Stimulated activated CD8-positive, alpha-beta memory T cell treated with anti-CD3 and anti-CD28 coated beads, Interleukin-2, amount 100 ng/mL, for 48 hours (primary cell): Measurements from ENCODE around the gene ATP5F1B.
"Not testable (repeated sequence)": the region's sequence is repeated elsewhere in the genome, so short reads cannot be mapped to it uniquely, and the experiment has no call there.

Experiments
- DNase-seq, 2 donors: peaks; one replicate each; pipeline ENCODE4 v3.0.0-alpha.2; 2020; ENCODE audit warnings: low read depth in 2 of 2

The ATP5F1B gene

DNA sequence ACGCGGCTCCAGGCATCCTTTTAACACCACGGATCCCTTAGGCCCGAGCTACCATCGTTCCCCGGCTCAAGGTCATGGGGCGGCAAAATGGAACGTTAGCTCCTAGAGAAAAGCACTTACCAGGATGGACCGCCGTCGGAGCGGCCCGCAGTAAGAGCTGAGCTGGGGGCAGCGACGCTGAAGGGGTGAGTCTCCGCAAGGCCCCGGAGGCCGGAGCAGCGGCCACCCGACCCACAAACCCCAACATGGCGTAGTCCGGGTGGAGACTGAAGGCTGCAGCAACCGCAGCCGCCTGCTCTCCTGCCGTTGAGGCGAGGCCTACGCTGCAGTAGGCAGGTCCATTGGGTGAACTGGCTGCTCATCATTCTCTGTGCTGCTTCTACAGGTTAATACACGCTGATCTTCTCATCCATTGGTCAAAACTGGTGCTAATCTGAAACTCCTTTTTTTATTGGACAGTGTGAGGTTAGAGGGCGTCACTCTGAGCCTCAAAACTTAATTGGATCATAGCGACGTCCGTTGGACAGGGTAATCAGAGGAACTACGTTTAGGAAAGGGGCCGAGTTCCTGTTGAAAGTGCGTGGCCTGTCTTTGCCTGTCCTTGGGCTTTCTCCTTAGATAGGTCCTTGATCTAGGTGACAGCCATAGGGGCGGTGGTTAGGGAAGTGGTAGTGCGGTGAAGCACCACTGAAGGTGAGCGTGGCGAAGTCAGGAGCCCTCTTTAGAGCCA is at the start of gene ATP5F1B:
Gene ATP5F1B (minus strand): TSS at position 268 of the 730 bp plus-strand sequence. CDS start 21 bp downstream, at position 247.
- DNase-seq = peak; percentile 77 to 80

DNA sequence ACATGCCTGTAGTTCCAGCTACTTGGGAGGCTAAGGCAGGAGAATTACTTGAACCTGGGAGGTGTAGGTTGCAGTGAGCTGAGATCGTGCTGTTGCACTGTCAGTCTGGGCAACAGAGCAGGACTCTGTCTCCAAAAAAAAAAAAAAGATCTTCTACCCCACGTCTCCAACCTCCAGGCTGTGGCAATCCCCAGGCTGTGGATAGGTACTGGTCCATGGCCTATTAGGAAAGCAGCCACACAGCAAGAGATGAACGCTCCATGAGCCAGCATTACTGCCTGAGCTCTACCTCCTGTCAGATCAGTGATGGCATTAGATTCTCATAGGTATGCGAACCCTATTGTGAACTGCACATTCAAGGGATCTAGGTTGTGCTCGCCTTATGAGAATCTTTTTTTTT is 48.4 kb upstream of the ATP5F1B start:
- DNase-seq = no peak

DNA sequence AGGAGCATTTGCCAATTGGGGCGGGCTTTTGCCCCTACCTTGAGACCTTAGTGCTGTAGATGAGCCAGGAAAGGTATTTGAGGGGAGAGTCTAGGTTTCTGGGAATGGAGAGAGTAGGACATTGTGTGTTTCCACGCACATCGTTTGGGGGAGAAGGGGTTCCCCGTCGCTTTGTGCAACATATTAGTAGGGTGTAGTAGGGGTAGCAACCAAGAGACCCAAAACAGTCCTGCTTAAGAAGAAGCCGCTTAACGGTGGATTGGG is 43.0 kb upstream of the ATP5F1B start:
- no peak for DNase-seq

DNA sequence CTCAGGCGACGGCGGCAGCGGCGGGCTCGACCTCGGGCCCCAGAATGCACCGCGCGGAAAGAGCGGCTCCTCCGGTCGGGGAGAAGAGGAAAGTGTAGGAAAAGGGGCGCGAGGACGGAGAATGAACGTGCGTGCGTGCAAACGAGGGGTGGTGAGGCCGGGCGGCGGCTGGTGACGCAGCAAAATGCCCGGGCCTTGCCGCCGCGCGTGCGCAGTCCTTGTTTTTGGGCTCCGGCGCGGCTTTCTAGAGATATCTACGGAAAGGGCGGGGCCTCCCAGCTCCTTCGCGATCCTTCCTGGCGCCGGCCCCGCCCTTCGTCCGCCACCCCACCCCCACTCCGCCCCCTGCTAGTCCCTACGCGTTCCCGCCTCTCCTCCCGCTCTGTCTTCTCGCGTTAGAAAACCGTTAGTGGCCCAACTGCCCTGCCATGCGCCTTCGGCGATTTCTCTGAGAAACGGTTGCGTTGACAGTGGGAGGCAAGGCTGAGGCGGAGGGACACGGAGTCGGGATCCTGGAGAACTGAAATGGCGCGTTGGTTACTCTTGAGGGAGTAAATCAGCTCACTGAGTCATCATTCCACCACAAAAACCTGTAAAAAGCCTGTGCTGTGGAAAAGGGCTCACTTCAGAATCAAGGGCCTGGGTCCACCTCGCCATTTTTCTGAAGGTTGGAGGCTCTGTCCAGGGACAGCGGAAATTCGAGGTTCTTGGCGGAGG is 42.5 kb upstream of the ATP5F1B start, which contains the start of gene PTGES3:
Gene PTGES3 (minus strand): TSS at position 156 of the 717 bp plus-strand sequence. CDS start 285 bp downstream, outside the sequence.
- peak; percentile 98 for DNase-seq

- peak in 1 of 2 donors; percentile 30 for DNase-seq
Observed at GRCh38 chr12:56687223-56688128, 41.7 kb upstream of the ATP5F1B start.

GRCh38 chr12:56684745-56685359 is 39.1 kb upstream of the ATP5F1B start:
- no peak for DNase-seq

GRCh38 chr12:56682323-56682722 is 36.5 kb upstream of the ATP5F1B start:
- no peak for DNase-seq

DNA sequence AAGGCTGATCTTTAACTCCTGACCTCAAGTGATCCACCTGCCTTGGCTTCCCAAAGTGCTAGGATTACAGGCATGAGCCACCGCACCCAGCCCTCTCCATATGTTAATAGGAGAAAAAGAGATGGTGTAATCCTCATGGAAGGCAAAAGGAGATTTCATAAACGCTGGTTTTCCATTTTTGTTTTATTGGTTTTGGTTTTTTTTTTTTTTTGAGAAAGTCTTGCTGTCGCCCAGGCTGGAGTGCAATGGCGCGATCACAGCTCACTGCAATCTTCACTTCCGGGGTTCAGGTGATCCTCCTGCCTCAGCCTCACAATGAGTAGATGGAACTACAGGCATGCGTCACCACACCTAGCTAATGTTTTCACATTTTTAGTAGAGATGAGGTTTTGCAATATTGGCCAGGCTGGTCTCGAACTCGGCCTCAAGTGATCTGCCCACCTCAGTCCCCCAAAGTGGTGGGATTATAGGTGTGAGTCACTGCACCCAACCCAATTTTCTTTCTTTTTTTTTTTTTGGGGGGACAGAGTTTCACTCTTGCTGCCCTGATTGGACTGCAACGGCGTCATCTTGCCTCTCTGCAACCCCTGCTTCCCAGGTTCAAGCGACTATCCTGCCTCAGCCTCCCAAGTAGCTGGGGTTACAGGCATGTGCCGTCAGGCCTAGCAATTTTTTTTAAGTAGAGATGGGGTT is 34.2 kb upstream of the ATP5F1B start:
- DNase-seq = no peak

DNA sequence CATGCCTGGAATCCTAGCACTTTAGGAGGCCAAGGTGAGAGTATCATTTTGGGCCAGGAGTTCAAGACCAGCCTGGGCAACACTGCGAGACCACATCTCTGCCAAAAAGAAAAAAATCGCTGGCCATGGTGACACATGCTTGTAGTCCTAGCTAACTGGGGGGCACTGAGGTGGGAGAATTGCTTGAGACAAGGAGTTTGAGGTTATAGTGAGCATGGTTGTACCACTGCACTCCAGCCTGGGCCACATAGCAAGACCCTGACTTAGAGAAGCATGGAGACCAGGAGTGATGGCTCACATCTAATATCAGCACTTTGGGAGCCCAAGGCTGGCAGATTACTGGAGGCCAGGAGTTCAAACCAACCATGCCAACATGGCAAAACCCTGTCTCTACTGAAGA is 33.1 kb upstream of the ATP5F1B start:
- no peak for DNase-seq

GRCh38 chr12:56677680-56678079 is 31.9 kb upstream of the ATP5F1B start:
- no peak for DNase-seq

- DNase-seq = no peak
Observed at GRCh38 chr12:56676851-56677580, 31.2 kb upstream of the ATP5F1B start.

DNA sequence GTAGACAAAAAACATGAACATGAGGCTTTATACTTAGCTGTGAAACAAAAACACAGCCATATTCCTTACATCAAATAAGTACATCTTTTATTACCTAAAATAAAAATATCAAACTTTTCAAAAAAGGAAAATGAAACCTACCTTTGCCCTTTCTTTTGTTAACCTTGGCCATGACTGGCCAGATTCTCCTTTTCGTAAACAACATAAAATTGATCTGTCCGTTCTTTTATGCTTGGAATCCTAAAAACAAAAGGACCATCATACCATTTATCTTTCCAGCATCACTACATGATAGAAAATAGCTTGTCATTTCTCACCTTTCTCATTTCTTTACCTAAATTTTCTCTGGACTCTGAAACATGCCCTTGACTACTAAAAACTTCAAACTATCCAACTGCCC is 25.8 kb upstream of the ATP5F1B start:
- DNase-seq = no peak

GRCh38 chr12:56670836-56671235 is 25.1 kb upstream of the ATP5F1B start:
- DNase-seq = no peak

GRCh38 chr12:56668197-56668457 is 22.3 kb upstream of the ATP5F1B start:
- DNase-seq = no peak

- DNase-seq = no peak
Observed at GRCh38 chr12:56661979-56662638, 16.3 kb upstream of the ATP5F1B start.

DNA sequence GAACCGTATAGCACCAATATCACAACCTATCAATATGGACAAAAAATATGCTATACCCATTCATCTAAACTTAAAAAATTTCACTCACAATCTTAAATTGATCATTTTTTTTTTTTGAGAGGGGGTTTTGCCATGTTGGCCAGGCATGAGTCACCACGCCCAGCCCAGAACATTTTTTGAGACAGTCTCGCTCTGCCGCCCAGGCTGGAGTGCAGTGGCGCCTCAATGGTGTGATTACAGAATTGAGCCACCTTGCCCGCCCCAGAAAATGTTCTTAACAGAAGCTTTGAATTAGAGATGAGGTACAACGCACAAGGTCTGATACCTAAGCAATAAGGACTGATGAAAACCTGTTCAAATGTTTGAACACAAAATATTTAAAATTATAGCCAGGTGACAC is 15.8 kb upstream of the ATP5F1B start:
- no peak for DNase-seq

DNA sequence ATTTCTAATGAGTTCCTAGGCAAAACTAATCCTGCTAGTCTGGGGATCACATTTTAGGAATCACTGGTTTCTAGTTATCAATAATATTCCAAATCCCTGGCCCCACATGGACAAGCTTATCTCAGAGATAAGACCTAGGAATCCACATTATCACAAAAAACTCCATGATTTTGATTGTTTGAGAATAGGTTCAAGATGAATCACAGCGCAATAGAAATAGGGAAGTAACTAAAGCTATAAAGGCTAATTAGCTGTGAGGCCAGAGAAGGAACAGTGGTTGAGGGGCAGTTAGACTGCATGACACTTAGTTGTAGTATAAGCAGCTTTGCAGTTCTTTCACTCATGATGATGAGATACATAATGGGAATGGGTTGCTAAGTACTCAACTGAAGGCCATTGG is 13.1 kb upstream of the ATP5F1B start:
- no peak for DNase-seq

DNA sequence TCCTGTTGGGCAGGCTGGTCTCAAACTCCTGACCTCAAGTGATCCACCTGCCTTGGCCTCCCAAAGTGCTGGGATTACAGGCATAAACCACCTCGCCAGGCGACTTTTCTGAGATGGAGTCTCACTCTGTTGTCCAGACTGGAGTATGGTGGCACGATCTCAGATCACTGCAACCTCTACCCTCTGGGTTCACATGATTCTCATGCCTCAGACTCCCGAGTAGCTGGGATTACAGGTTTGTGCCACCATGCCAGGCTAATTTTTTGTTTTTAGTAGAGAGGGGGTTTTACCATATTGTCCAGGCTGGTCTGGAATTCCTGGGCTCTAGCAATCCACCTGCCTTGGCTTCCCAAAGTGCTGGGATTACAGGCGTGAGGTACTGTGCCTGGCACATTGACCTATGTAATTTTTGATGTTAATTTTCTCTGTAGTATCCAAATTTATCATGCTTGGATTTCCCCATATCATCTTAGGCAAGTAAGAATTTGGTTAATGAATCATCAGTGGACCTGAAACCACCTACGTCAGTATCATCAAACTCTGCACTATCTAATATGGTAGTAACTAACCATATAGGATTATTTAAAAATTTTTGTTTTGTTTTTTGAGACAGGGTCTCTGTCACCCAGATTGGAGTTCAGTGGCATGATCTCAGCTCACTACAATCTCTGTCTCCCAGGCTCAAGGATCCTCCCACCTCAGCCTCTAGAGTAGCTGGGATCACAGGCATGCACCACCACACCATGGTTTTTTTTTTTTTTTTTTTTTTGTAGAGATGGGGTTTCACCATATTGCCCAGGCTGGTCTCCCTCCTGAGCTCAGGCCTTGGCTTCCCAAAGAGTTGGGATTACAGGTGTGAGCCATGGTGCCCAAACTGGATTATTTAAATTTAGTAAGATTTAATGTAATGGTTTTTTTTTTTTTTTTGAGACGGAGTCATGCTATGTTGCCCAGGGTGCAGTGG is 11.9 kb upstream of the ATP5F1B start:
- no peak for DNase-seq

DNA sequence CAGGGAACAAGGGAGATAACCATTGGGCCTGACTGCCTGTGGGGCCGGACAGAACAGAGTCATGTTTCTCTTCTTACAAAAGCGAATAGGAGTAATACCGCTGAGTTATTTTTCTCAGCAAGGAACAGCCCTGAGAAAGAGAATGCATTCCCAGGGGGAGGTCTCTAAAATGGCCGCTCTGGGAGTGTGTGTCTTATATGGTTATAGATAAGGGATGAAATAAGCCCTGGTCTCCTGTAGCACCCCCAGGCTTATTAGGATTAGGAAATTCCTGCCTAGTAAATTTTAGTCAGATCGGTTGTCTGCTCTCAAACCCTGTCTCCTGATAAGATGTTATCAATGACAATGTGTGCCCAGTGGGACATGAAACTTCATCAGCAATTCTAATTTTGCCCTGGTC is 8.0 kb upstream of the ATP5F1B start:
- not testable (repeated sequence) for DNase-seq
